ENCODE results near the gene MUSTN1. TPM values are rescaled to one million over a fixed set of nuclear protein-coding genes. Genes with fewer than 3 reads are reported as not detected.

MUSTN1 gene
- polyA plus RNA-seq, 1 donor (not counting 4 experiments of a cell fraction or from before 2014, with no cell fraction given): not detected

- FAIRE-seq (no peak), DNase-seq (ENCODE audit: low read depth, low spot score) (no peak)
- H3K27ac ChIP-seq (ENCODE audit: control insufficient read depth, insufficient read depth, low read length): no peak overlapping the region
- peaks cover 0 to 1% of the 10 kb centered on the region in 2 experiments for H3K36me3 ChIP-seq (ENCODE audit: control insufficient read depth in 2 of 2, extremely low read depth in 1 of 2, insufficient read depth in 2 of 2, low read length in 2 of 2)
- H3K4me1 ChIP-seq (ENCODE audit: control insufficient read depth, extremely low read depth, insufficient read depth, low read length): peaks cover 16% of the 10 kb centered on the region
- no peaks in the 10 kb centered on the region for H3K9me1 ChIP-seq (ENCODE audit: control insufficient read depth, extremely low read depth, insufficient read depth, low read length)
- no peaks in the 10 kb centered on the region for H3K27me3 ChIP-seq (ENCODE audit: control insufficient read depth, extremely low read depth, insufficient read depth, low read length)
- no peak overlapping the region for H2AFZ ChIP-seq (ENCODE audit: control insufficient read depth, low read length)
- TF ChIP-seq CTCF (optimal IDR thresholded peaks at IDR 0.05 in 1 of 3, IDR thresholded peaks at IDR 0.05 in 1 of 3, conservative IDR thresholded peaks at IDR 0.05 in 1 of 3; ENCODE audit: extremely low read depth in 1 of 3, insufficient read depth in 2 of 3, low read length in 3 of 3) (no peak), EZH2 (IDR thresholded peaks at IDR 0.05; ENCODE audit: low read length) (no peak)
- no peaks in the 10 kb centered on the region for H4K20me1 ChIP-seq (ENCODE audit: control insufficient read depth, extremely low read depth, insufficient read depth, low read length)
- no peak overlapping the region for H3K9ac ChIP-seq (ENCODE audit: control insufficient read depth, extremely low read depth, insufficient read depth, low read length)
- no peaks in the 10 kb centered on the region for H3K9me3 ChIP-seq (ENCODE audit: control insufficient read depth, low read depth, low read length)
- no peak overlapping the region for H3K4me2 ChIP-seq (ENCODE audit: control insufficient read depth, extremely low read depth, insufficient read depth, low read depth, low read length)
- no peak overlapping the region for H3K4me3 ChIP-seq (ENCODE audit: control insufficient read depth in 2 of 3, extremely low read depth in 1 of 3, insufficient read depth in 2 of 3, low read depth in 1 of 3, low read length in 3 of 3)
- no peaks in the 10 kb centered on the region for H3K79me2 ChIP-seq (ENCODE audit: control insufficient read depth, insufficient read depth, low read length)
- dilution Hi-C loops (cut with MboI; ENCODE audit: extremely low pct_ligation_motif_present, low sequenced_read_pairs): no loop called here
Observed at GRCh38 chr3:52829482-52829881, 5.3 kb downstream of the MUSTN1 start.

GRCh38 chr3:52827866-52828376, 6.9 kb downstream of the MUSTN1 start:
- H3K4me2 ChIP-seq (ENCODE audit: control insufficient read depth, extremely low read depth, insufficient read depth, low read depth, low read length): no peak overlapping the region
- no peaks in the 10 kb centered on the region for H3K9me3 ChIP-seq (ENCODE audit: control insufficient read depth, low read depth, low read length)
- TF ChIP-seq CTCF (optimal IDR thresholded peaks at IDR 0.05 in 1 of 3, IDR thresholded peaks at IDR 0.05 in 1 of 3, conservative IDR thresholded peaks at IDR 0.05 in 1 of 3; ENCODE audit: extremely low read depth in 1 of 3, insufficient read depth in 2 of 3, low read length in 3 of 3): no peak
- no peak for TF ChIP-seq EZH2 (IDR thresholded peaks at IDR 0.05; ENCODE audit: low read length)
- H3K9me1 ChIP-seq (ENCODE audit: control insufficient read depth, extremely low read depth, insufficient read depth, low read length): no peaks in the 10 kb centered on the region
- no peaks in the 10 kb centered on the region for H3K27me3 ChIP-seq (ENCODE audit: control insufficient read depth, extremely low read depth, insufficient read depth, low read length)
- DNase-seq (ENCODE audit: low read depth, low spot score) (no peak), FAIRE-seq (no peak)
- H3K36me3 ChIP-seq (ENCODE audit: control insufficient read depth in 2 of 2, extremely low read depth in 1 of 2, insufficient read depth in 2 of 2, low read length in 2 of 2): no peaks in the 10 kb centered on the region
- dilution Hi-C loops (cut with MboI; ENCODE audit: extremely low pct_ligation_motif_present, low sequenced_read_pairs): no loop called here
- no peaks in the 10 kb centered on the region for H4K20me1 ChIP-seq (ENCODE audit: control insufficient read depth, extremely low read depth, insufficient read depth, low read length)
- peaks cover 16% of the 10 kb centered on the region for H3K4me1 ChIP-seq (ENCODE audit: control insufficient read depth, extremely low read depth, insufficient read depth, low read length)
- H3K9ac ChIP-seq (ENCODE audit: control insufficient read depth, extremely low read depth, insufficient read depth, low read length): no peak overlapping the region
- H3K27ac ChIP-seq (ENCODE audit: control insufficient read depth, insufficient read depth, low read length): no peak overlapping the region
- no peaks in the 10 kb centered on the region for H3K79me2 ChIP-seq (ENCODE audit: control insufficient read depth, insufficient read depth, low read length)
- no peak overlapping the region for H3K4me3 ChIP-seq (ENCODE audit: control insufficient read depth in 2 of 3, extremely low read depth in 1 of 3, insufficient read depth in 2 of 3, low read depth in 1 of 3, low read length in 3 of 3)
- H2AFZ ChIP-seq (ENCODE audit: control insufficient read depth, low read length): no peak overlapping the region

Data from keratinocyte (primary cell).